ENCODE data around the gene CSNK1E.
A peak's percentile ranks its signal among the peaks of the same experiment; 100 is the strongest.

CSNK1E gene

DNA sequence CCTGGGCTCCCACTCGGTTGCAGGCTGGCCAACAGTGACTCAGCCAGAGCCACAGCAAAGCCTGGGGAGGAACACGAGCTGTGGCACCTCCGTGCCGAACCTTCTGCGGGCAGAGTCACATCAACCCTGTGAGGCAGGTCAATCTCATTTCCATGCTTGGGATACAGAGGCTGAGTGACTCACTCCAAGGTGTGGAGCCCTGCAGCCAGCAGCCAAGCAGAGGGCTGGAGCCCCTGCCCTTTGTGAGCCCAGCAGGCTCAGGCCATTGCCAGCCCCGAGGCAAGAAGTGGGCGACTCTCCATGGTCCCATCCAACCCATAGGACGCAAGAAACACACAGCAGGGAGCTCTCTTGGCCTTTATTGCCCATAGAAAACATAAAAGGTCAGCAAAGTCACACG lies 21.4 kb downstream of the CSNK1E start:
- no peaks in the 10 kb centered on the region for H3K9me3 ChIP-seq (ENCODE audit: control insufficient read depth in 2 of 2, low read length in 2 of 2)
- H3K4me1 ChIP-seq (ENCODE audit: control insufficient read depth in 2 of 2, insufficient read depth in 2 of 2, low read length in 2 of 2): peaks cover under 1 to 3% of the 10 kb centered on the region in 2 donors
- peaks cover 62 to 82% of the 10 kb centered on the region in 2 donors for H3K36me3 ChIP-seq (ENCODE audit: control insufficient read depth in 2 of 2, insufficient read depth in 2 of 2, low read length in 2 of 2)
- no peak overlapping the region for H3K27ac ChIP-seq (ENCODE audit: low read depth in 2 of 2, low read length in 2 of 2)
- no peak overlapping the region for H3K4me3 ChIP-seq (ENCODE audit: low read length in 2 of 2)
- no peaks in the 10 kb centered on the region for H3K27me3 ChIP-seq (ENCODE audit: control insufficient read depth in 2 of 2, insufficient read depth in 2 of 2, low read length in 2 of 2)
- H3K9ac ChIP-seq (ENCODE audit: low read depth in 1 of 2, low read length in 2 of 2): no peak overlapping the region

DNA sequence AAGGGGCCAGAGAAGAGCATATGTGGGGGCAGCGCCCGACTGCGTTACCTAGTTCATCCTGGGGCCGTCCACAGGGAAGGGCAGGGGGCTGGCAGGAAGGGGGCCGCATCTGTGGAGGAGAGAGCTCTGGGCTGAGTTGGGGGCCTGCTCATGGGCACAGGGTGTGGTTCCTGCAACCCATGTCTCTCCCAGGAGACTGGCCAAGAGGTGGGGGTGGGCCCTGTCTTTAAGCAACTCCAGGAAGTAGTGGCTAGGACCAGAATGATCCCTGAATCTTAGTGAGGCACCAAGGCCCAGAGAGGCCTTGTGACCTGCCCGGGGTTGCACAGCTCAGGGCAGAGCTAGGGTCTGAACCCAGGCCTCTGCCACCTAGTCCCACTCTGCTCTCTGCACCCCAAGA lies 21.9 kb downstream of the CSNK1E start:
- Histone ChIP-seq H3K27ac (ENCODE audit: low read depth in 2 of 2, low read length in 2 of 2) (no peak overlapping the region), H3K9me3 (ENCODE audit: control insufficient read depth in 2 of 2, low read length in 2 of 2) (no peaks in the 10 kb centered on the region), H3K4me1 (ENCODE audit: control insufficient read depth in 2 of 2, insufficient read depth in 2 of 2, low read length in 2 of 2) (peaks cover 3 to 4% of the 10 kb centered on the region in 2 donors), H3K36me3 (ENCODE audit: control insufficient read depth in 2 of 2, insufficient read depth in 2 of 2, low read length in 2 of 2) (peaks cover 57 to 77% of the 10 kb centered on the region in 2 donors), H3K4me3 (ENCODE audit: low read length in 2 of 2) (no peak overlapping the region), H3K27me3 (ENCODE audit: control insufficient read depth in 2 of 2, insufficient read depth in 2 of 2, low read length in 2 of 2) (no peaks in the 10 kb centered on the region), H3K9ac (ENCODE audit: low read depth in 1 of 2, low read length in 2 of 2) (no peak overlapping the region)

DNA sequence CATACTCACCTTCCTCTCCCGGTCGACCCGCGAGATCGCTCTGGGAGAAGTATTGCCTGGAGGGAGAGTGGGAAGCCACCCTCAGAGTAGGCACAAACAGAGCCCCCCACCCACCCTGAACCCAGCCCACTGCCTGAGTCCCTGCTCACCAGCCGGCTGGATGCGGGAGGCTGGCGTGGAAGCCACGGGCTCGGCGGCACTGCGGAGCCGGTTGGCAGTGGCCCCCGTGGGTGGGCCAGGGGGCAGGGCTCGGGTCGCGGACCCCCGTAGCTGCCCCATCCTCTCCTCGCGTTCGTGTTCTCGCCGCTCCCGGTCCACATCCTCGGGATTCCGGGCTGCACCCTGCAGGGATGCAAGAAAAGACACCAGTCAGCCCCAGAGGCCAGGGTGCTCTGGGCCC lies 23.0 kb downstream of the CSNK1E start:
- Histone ChIP-seq H3K9me3 (ENCODE audit: control insufficient read depth in 2 of 2, low read length in 2 of 2) (no peaks in the 10 kb centered on the region), H3K27me3 (ENCODE audit: control insufficient read depth in 2 of 2, insufficient read depth in 2 of 2, low read length in 2 of 2) (no peaks in the 10 kb centered on the region), H3K4me1 (ENCODE audit: control insufficient read depth in 2 of 2, insufficient read depth in 2 of 2, low read length in 2 of 2) (peaks cover 4 to 7% of the 10 kb centered on the region in 2 donors), H3K9ac (ENCODE audit: low read depth in 1 of 2, low read length in 2 of 2) (no peak overlapping the region), H3K4me3 (ENCODE audit: low read length in 2 of 2) (no peak overlapping the region), H3K36me3 (ENCODE audit: control insufficient read depth in 2 of 2, insufficient read depth in 2 of 2, low read length in 2 of 2) (peaks cover 46 to 68% of the 10 kb centered on the region in 2 donors), H3K27ac (ENCODE audit: low read depth in 2 of 2, low read length in 2 of 2) (no peak overlapping the region)

GRCh38 chr22:38292694-38293093 lies 24.5 kb downstream of the CSNK1E start:
- Histone ChIP-seq H3K36me3 (ENCODE audit: control insufficient read depth in 2 of 2, insufficient read depth in 2 of 2, low read length in 2 of 2) (peaks cover 36 to 53% of the 10 kb centered on the region in 2 donors), H3K27me3 (ENCODE audit: control insufficient read depth in 2 of 2, insufficient read depth in 2 of 2, low read length in 2 of 2) (no peaks in the 10 kb centered on the region), H3K9me3 (ENCODE audit: control insufficient read depth in 2 of 2, low read length in 2 of 2) (no peaks in the 10 kb centered on the region), H3K4me1 (ENCODE audit: control insufficient read depth in 2 of 2, insufficient read depth in 2 of 2, low read length in 2 of 2) (peaks cover 4 to 7% of the 10 kb centered on the region in 2 donors), H3K4me3 (ENCODE audit: low read length in 2 of 2) (no peak overlapping the region), H3K9ac (ENCODE audit: low read depth in 1 of 2, low read length in 2 of 2) (no peak overlapping the region), H3K27ac (ENCODE audit: low read depth in 2 of 2, low read length in 2 of 2) (no peak overlapping the region)

DNA sequence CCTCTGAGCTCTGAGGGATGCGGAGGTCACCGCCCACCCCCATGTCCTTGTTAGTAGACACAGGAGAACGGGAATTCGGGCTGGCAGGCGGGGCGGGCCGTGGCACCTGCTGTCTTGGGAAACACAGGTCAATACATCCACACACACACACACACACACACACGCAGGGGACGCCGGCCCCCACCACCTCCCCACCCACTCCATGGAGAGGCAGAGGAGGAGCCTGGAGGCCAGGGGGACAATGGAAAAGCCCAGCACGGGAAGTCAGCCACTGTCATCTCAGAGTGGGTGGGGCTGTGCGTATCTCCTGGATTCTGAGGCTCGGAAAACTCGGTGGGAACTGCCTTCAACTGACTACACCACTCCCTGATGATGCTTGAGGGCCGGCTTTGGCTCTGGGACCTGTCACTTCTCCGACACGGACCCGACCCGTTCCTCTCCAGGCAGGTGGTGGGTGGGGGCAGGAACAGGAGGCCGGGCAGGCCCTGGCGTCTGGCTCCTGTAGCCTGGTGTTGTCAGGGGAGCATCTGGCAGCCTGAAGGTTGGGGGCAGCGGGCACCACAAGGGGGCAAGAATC lies 25.9 kb downstream of the CSNK1E start:
- Histone ChIP-seq H3K9me3 (ENCODE audit: control insufficient read depth in 2 of 2, low read length in 2 of 2) (no peaks in the 10 kb centered on the region), H3K4me3 (ENCODE audit: low read length in 2 of 2) (no peak overlapping the region), H3K4me1 (ENCODE audit: control insufficient read depth in 2 of 2, insufficient read depth in 2 of 2, low read length in 2 of 2) (peaks cover 4 to 7% of the 10 kb centered on the region in 2 donors), H3K9ac (ENCODE audit: low read depth in 1 of 2, low read length in 2 of 2) (no peak overlapping the region), H3K27me3 (ENCODE audit: control insufficient read depth in 2 of 2, insufficient read depth in 2 of 2, low read length in 2 of 2) (no peaks in the 10 kb centered on the region), H3K36me3 (ENCODE audit: control insufficient read depth in 2 of 2, insufficient read depth in 2 of 2, low read length in 2 of 2) (peaks cover 23 to 40% of the 10 kb centered on the region in 2 donors), H3K27ac (ENCODE audit: low read depth in 2 of 2, low read length in 2 of 2) (peak overlapping the region; percentile 23 to 42)

DNA sequence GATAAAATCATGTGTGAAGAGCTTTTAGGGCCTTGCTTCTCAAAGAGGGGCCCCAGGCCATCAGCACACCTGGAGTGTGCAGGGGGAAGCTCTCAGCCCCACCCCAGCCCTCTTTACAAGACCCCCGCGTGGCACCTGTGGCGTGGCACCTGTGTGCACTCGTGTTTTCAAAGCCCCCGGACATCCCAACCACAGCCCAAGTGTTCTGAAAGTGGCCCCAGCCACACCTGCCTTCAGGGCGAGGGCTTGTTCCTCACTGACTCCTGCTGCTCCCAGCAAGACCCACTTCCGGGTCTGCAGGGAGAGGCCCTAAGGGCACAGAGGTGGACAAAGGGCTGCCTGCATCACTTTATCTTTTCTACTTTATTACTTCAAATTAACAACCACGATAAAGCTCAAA lies 26.9 kb downstream of the CSNK1E start:
- H3K27me3 ChIP-seq (ENCODE audit: control insufficient read depth in 2 of 2, insufficient read depth in 2 of 2, low read length in 2 of 2): no peaks in the 10 kb centered on the region
- peaks cover 14 to 33% of the 10 kb centered on the region in 2 donors for H3K36me3 ChIP-seq (ENCODE audit: control insufficient read depth in 2 of 2, insufficient read depth in 2 of 2, low read length in 2 of 2)
- no peaks in the 10 kb centered on the region for H3K9me3 ChIP-seq (ENCODE audit: control insufficient read depth in 2 of 2, low read length in 2 of 2)
- H3K4me1 ChIP-seq (ENCODE audit: control insufficient read depth in 2 of 2, insufficient read depth in 2 of 2, low read length in 2 of 2): peaks cover 4 to 7% of the 10 kb centered on the region in 2 donors
- H3K4me3 ChIP-seq (ENCODE audit: low read length in 2 of 2): no peak overlapping the region
- peak overlapping the region in 1 of 2 donors; percentile 8 for H3K9ac ChIP-seq (ENCODE audit: low read depth in 1 of 2, low read length in 2 of 2)
- H3K27ac ChIP-seq (ENCODE audit: low read depth in 2 of 2, low read length in 2 of 2): peak overlapping the region; percentile 45 to 64

DNA sequence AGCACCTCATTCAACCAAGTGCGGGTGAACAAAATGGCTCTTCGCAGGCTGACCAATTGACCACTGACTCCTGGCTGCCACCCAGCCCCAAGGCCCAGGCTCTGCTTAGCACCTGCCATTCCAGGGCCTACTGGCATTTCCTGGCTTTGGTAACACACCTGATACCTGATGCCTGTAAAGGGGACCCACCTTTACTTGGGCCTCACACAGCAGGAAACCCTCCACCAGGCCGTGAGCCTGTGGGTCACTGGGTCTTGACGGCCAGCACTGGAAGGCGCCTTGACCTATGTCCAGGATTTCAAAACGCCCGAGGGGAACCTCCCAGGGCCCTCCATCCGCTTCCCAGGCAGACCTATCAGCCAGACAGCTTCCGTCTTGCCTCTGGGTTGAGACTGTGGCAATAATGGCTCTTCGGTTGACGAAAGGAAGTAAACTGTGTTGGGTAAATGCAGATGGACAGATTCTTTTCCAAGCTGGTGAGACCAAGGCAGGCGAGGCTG lies 27.6 kb downstream of the CSNK1E start:
- H3K36me3 ChIP-seq (ENCODE audit: control insufficient read depth in 2 of 2, insufficient read depth in 2 of 2, low read length in 2 of 2): peaks cover 12 to 26% of the 10 kb centered on the region in 2 donors
- H3K4me3 ChIP-seq (ENCODE audit: low read length in 2 of 2): no peak overlapping the region
- no peaks in the 10 kb centered on the region for H3K27me3 ChIP-seq (ENCODE audit: control insufficient read depth in 2 of 2, insufficient read depth in 2 of 2, low read length in 2 of 2)
- H3K9ac ChIP-seq (ENCODE audit: low read depth in 1 of 2, low read length in 2 of 2): no peak overlapping the region
- no peaks in the 10 kb centered on the region for H3K9me3 ChIP-seq (ENCODE audit: control insufficient read depth in 2 of 2, low read length in 2 of 2)
- H3K4me1 ChIP-seq (ENCODE audit: control insufficient read depth in 2 of 2, insufficient read depth in 2 of 2, low read length in 2 of 2): peaks cover 4 to 7% of the 10 kb centered on the region in 2 donors
- H3K27ac ChIP-seq (ENCODE audit: low read depth in 2 of 2, low read length in 2 of 2): peak overlapping the region in 1 of 2 donors; percentile 64

GRCh38 chr22:38286915-38287669 lies 30.1 kb downstream of the CSNK1E start:
- no peaks in the 10 kb centered on the region for H3K27me3 ChIP-seq (ENCODE audit: control insufficient read depth in 2 of 2, insufficient read depth in 2 of 2, low read length in 2 of 2)
- H3K4me1 ChIP-seq (ENCODE audit: control insufficient read depth in 2 of 2, insufficient read depth in 2 of 2, low read length in 2 of 2): peaks cover 9 to 11% of the 10 kb centered on the region in 2 donors
- H3K27ac ChIP-seq (ENCODE audit: low read depth in 2 of 2, low read length in 2 of 2): no peak overlapping the region
- H3K36me3 ChIP-seq (ENCODE audit: control insufficient read depth in 2 of 2, insufficient read depth in 2 of 2, low read length in 2 of 2): peaks cover 0 to 13% of the 10 kb centered on the region in 2 donors
- H3K4me3 ChIP-seq (ENCODE audit: low read length in 2 of 2): no peak overlapping the region
- no peaks in the 10 kb centered on the region for H3K9me3 ChIP-seq (ENCODE audit: control insufficient read depth in 2 of 2, low read length in 2 of 2)
- no peak overlapping the region for H3K9ac ChIP-seq (ENCODE audit: low read depth in 1 of 2, low read length in 2 of 2)

DNA sequence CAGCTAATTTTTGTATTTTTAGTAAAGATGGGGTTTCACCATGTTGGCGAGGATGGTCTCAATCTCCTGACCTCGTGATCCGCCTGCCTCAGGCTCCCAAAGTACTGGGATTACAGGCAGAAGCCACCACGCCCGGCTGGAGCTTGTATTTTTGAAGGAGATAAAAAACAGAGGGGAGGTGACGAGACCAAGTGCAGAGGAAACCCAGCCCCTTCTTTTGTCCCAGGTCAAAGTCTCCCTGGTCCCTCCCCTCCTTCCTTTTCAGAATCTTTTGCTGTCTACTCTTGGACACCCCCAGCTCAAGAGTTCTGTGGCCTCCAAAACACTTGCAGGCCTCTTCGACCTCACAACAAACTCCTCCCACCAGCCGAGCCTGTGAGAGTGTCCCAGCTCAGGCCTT lies 32.2 kb downstream of the CSNK1E start:
- H3K4me3 ChIP-seq (ENCODE audit: low read length in 2 of 2): no peak overlapping the region
- no peak overlapping the region for H3K27ac ChIP-seq (ENCODE audit: low read depth in 2 of 2, low read length in 2 of 2)
- peaks cover 5% of the 10 kb centered on the region in 2 donors for H3K4me1 ChIP-seq (ENCODE audit: control insufficient read depth in 2 of 2, insufficient read depth in 2 of 2, low read length in 2 of 2)
- peaks cover 0 to 4% of the 10 kb centered on the region in 2 donors for H3K36me3 ChIP-seq (ENCODE audit: control insufficient read depth in 2 of 2, insufficient read depth in 2 of 2, low read length in 2 of 2)
- no peaks in the 10 kb centered on the region for H3K27me3 ChIP-seq (ENCODE audit: control insufficient read depth in 2 of 2, insufficient read depth in 2 of 2, low read length in 2 of 2)
- H3K9me3 ChIP-seq (ENCODE audit: control insufficient read depth in 2 of 2, low read length in 2 of 2): no peaks in the 10 kb centered on the region
- H3K9ac ChIP-seq (ENCODE audit: low read depth in 1 of 2, low read length in 2 of 2): no peak overlapping the region

- Histone ChIP-seq H3K4me1 (ENCODE audit: control insufficient read depth in 2 of 2, insufficient read depth in 2 of 2, low read length in 2 of 2) (peaks cover 5% of the 10 kb centered on the region in 2 donors), H3K36me3 (ENCODE audit: control insufficient read depth in 2 of 2, insufficient read depth in 2 of 2, low read length in 2 of 2) (peaks cover 0 to 3% of the 10 kb centered on the region in 2 donors), H3K27ac (ENCODE audit: low read depth in 2 of 2, low read length in 2 of 2) (peak overlapping the region in 1 of 2 donors; percentile 58), H3K27me3 (ENCODE audit: control insufficient read depth in 2 of 2, insufficient read depth in 2 of 2, low read length in 2 of 2) (no peaks in the 10 kb centered on the region), H3K9me3 (ENCODE audit: control insufficient read depth in 2 of 2, low read length in 2 of 2) (no peaks in the 10 kb centered on the region), H3K9ac (ENCODE audit: low read depth in 1 of 2, low read length in 2 of 2) (no peak overlapping the region), H3K4me3 (ENCODE audit: low read length in 2 of 2) (no peak overlapping the region)
Measured at GRCh38 chr22:38284042-38284402, 33.2 kb downstream of the CSNK1E start.

All from mucosa of rectum (tissue), 2 donors.